ENCODE results near the gene IL10.

DNA sequence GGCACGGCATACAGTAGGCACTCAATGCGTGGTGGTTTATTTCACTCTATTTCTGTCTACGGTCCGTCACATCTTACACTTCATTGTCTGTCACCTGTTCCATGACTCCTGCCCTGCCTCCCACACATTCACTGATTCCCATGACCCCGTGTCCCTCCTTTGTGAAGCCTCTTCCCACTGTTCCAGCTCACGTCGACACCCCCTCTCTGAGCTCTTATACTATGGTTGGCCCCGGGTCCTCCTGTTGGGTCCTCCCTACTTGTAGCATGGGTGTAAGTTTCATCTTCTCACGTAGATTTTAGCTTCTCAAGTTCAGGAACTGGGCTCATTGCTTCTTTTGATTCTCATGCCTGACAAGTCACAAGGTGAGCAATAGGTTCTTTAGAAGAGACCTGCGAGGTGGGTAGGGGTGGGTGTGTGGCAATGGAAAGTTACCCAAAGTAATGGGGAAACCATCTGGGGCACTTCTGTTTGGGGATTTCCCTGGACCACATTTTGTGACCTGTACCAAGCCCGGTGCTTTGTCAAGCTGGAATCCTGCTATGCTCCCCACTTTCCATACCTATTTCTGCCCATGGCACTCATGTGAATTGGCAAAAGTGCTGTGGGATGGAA, 22.1 kb upstream of the IL10 start:
- TF ChIP-seq, protein P1, sequence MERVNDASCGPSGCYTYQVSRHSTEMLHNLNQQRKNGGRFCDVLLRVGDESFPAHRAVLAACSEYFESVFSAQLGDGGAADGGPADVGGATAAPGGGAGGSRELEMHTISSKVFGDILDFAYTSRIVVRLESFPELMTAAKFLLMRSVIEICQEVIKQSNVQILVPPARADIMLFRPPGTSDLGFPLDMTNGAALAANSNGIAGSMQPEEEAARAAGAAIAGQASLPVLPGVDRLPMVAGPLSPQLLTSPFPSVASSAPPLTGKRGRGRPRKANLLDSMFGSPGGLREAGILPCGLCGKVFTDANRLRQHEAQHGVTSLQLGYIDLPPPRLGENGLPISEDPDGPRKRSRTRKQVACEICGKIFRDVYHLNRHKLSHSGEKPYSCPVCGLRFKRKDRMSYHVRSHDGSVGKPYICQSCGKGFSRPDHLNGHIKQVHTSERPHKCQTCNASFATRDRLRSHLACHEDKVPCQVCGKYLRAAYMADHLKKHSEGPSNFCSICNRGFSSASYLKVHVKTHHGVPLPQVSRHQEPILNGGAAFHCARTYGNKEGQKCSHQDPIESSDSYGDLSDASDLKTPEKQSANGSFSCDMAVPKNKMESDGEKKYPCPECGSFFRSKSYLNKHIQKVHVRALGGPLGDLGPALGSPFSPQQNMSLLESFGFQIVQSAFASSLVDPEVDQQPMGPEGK (CRISPR knock-in tag; IDR thresholded peaks at IDR 0.05; ENCODE audit: borderline replicate concordance): no peak
- no peak for TF ChIP-seq SNAI2 (CRISPR knock-in tag; IDR thresholded peaks at IDR 0.05)
- no peak for TF ChIP-seq ZFP3 (CRISPR knock-in tag; IDR thresholded peaks at IDR 0.05)
- no peak for TF ChIP-seq ESRRG (CRISPR knock-in tag; IDR thresholded peaks at IDR 0.05)
- TF ChIP-seq BACH2 (CRISPR knock-in tag; IDR thresholded peaks at IDR 0.05; ENCODE audit: borderline replicate concordance): no peak
- TF ChIP-seq TCF4 (CRISPR knock-in tag; IDR thresholded peaks at IDR 0.05; ENCODE audit: borderline replicate concordance): no peak
